Liver (tissue), 9 donors: ENCODE data around the gene VDR. TPM values are rescaled to one million over a fixed set of nuclear protein-coding genes. Genes with fewer than 3 reads are reported as not detected.
"Not testable (repeated sequence)": the region's sequence is repeated elsewhere in the genome, so short reads cannot be mapped to it uniquely, and the experiment has no call there.

Source experiments
- DNase-seq: peaks from one replicate; pipeline ENCODE4 v3.0.0-alpha.2; 2017; ENCODE audit warnings: low spot score
- H3K27ac ChIP-seq, 2 donors: one replicate each; pipeline ENCODE4 v1.7.0; 2013; ENCODE audit warnings: inconsistent platforms in 2 of 2, low read length in 2 of 2, control low read depth in 1 of 2, low read depth in 1 of 2, mild to moderate bottlenecking in 1 of 2
- H3K27me3 ChIP-seq, 4 donors: one replicate each; pipeline versions ENCODE4 v1.6.1 to v1.7.0; 2013; ENCODE audit warnings: low read length in 3 of 4, inconsistent platforms in 1 of 4, mild to moderate bottlenecking in 1 of 4, moderate library complexity in 1 of 4; ENCODE audit not compliant: control insufficient read depth in 4 of 4, insufficient read depth in 4 of 4
- H3K36me3 ChIP-seq, 4 donors: one replicate each; pipeline versions ENCODE4 v1.6.1 to v1.7.0; 2013; ENCODE audit warnings: low read length in 3 of 4, mild to moderate bottlenecking in 3 of 4, low read depth in 1 of 4, moderate library complexity in 1 of 4; ENCODE audit not compliant: control insufficient read depth in 4 of 4, insufficient read depth in 3 of 4
- H3K4me1 ChIP-seq, 4 donors: one replicate each; pipeline versions ENCODE4 v1.6.1 to v1.7.0; 2013; ENCODE audit warnings: low read length in 3 of 4, mild to moderate bottlenecking in 3 of 4, moderate library complexity in 1 of 4; ENCODE audit not compliant: control insufficient read depth in 4 of 4, insufficient read depth in 4 of 4
- H3K4me3 ChIP-seq, 3 donors: one replicate each; pipeline versions ENCODE4 v1.6.1 to v1.7.0; 2013; ENCODE audit warnings: low read length in 3 of 3, control low read depth in 1 of 3, low read depth in 1 of 3, mild to moderate bottlenecking in 1 of 3
- H3K9ac ChIP-seq, 2 donors: one replicate each; pipeline ENCODE4 v1.7.0; 2013; ENCODE audit warnings: low read length in 2 of 2, mild to moderate bottlenecking in 2 of 2, moderate library complexity in 2 of 2, control low read depth in 1 of 2, low read depth in 1 of 2
- H3K9me3 ChIP-seq, 4 donors: one replicate each; pipeline versions ENCODE4 v1.6.1 to v1.7.0; 2013; ENCODE audit warnings: low read length in 3 of 4; ENCODE audit not compliant: control insufficient read depth in 4 of 4
- ATF3 ChIP-seq: IDR thresholded peaks from 2 replicates; pipeline ENCODE4 v1.6.1; 2016; ENCODE audit warnings: antibody characterized with exemption
- FOXA1 ChIP-seq: IDR thresholded peaks from 2 replicates; pipeline ENCODE4 v1.6.1; 2016; ENCODE audit warnings: antibody characterized with exemption
- GABPA ChIP-seq, 2 donors: IDR thresholded peaks in 1 of 2; conservative IDR thresholded peaks in 1 of 2; 2 replicates each; pipeline ENCODE4 v1.6.1; 2016; ENCODE audit warnings: antibody characterized with exemption in 2 of 2, mild to moderate bottlenecking in 1 of 2, moderate library complexity in 1 of 2
- HNF4G ChIP-seq: IDR thresholded peaks from 2 replicates; pipeline ENCODE4 v1.6.1; 2016; ENCODE audit warnings: antibody characterized with exemption
- JUND ChIP-seq, 2 donors: IDR thresholded peaks; 2 replicates each; pipeline ENCODE4 v1.6.1; 2016; ENCODE audit warnings: antibody characterized with exemption in 2 of 2
- NR2F2 ChIP-seq: IDR thresholded peaks from 2 replicates; pipeline ENCODE4 v1.6.1; 2016; ENCODE audit warnings: antibody characterized with exemption
- RXRA ChIP-seq, 2 donors: IDR thresholded peaks; 2 replicates each; pipeline ENCODE4 v1.6.1; 2017 to 2018; ENCODE audit warnings: antibody characterized with exemption in 2 of 2, mild to moderate bottlenecking in 1 of 2
- WGBS: extraction: QIAGEN DNeasy Blood & Tissue Kit; methylation state at CpG from one replicate; pipeline ENCODE4 v1.1.7; 2013; 5-methylcytosine and 5-hydroxymethylcytosine counted together
- polyA plus RNA-seq, 2 donors: library from polyadenylated mRNA; stranded (reverse) in 1 of 2; unstranded in 1 of 2; fragments of 200-250 nt in 1 of 2; fragments of >200 nt in 1 of 2; fragmentation: Nextera tagmentation in 1 of 2; extraction: Ambion mirVana in 1 of 2; gene quantifications; one replicate each; pipeline versions ENCODE4 v1.2.1 to v1.2.3, GENCODE V29; 2013 to 2015
- total RNA-seq, 2 donors: library from RNA; depleted of rRNA; stranded (reverse); fragments of >200 nt; gene quantifications; one replicate each; pipeline ENCODE4 v1.2.3, GENCODE V29; 2014
- donor health status: healthy.
- donor health status: healthy.
- donor health status: healthy.
- donor health status: healthy.
- donor health status: healthy.

Gene VDR
- total and polyA plus RNA-seq, 4 donors: 0.25 to 0.47 (median 0.35) TPM

- H3K27ac ChIP-seq: peak overlapping the region; percentile 82 to 93
- H3K4me1 ChIP-seq: peaks cover 2 to 30% (median 6%) of the 10 kb centered on the region in 4 donors
- H3K9ac ChIP-seq: no peak overlapping the region
- H3K27me3 ChIP-seq: no peaks in the 10 kb centered on the region
- DNase-seq: peak; percentile 66
- peak in 1 of 2 donors; percentile 21 for TF ChIP-seq JUND (IDR thresholded peaks at IDR 0.05)
- TF ChIP-seq ATF3: no peak
- peak overlapping the region in 1 of 3 donors; percentile 7 for H3K4me3 ChIP-seq
- H3K9me3 ChIP-seq: no peaks in the 10 kb centered on the region
- WGBS: 23% methylated on average over 37 of the region's 37 CpGs
- no peaks in the 10 kb centered on the region for H3K36me3 ChIP-seq
Measured at GRCh38 chr12:47812797-47813510, 91.8 kb downstream of the VDR start.

- TF ChIP-seq GABPA (IDR thresholded peaks at IDR 0.05 in 1 of 2, conservative IDR thresholded peaks at IDR 0.05 in 1 of 2) (no peak), NR2F2 (peak; percentile 67), RXRA (IDR thresholded peaks at IDR 0.05) (peak in 1 of 2 donors; percentile 12), JUND (IDR thresholded peaks at IDR 0.05) (no peak)
- Histone ChIP-seq H3K27ac (peak overlapping the region; percentile 48 to 93), H3K4me3 (no peak overlapping the region), H3K9ac (no peak overlapping the region), H3K9me3 (no peaks in the 10 kb centered on the region), H3K36me3 (no peaks in the 10 kb centered on the region), H3K4me1 (peaks cover 2 to 26% (median 7%) of the 10 kb centered on the region in 4 donors), H3K27me3 (no peaks in the 10 kb centered on the region)
- 76% methylated on average over 14 of the region's 14 CpGs for WGBS
- no peak for DNase-seq
Measured at GRCh38 chr12:47811581-47812484, 93.0 kb downstream of the VDR start.

- Histone ChIP-seq H3K4me3 (no peak overlapping the region), H3K4me1 (peaks cover 2 to 25% (median 7%) of the 10 kb centered on the region in 4 donors), H3K9me3 (no peaks in the 10 kb centered on the region), H3K27ac (peak overlapping the region; percentile 48 to 93), H3K9ac (no peak overlapping the region), H3K36me3 (no peaks in the 10 kb centered on the region), H3K27me3 (no peaks in the 10 kb centered on the region)
- TF ChIP-seq HNF4G (no peak), FOXA1 (no peak)
- 78% methylated on average over 2 of the region's 2 CpGs for WGBS
- DNase-seq: no peak
Measured at GRCh38 chr12:47811072-47811396, 93.8 kb downstream of the VDR start.

GRCh38 chr12:47809518-47809917 is 95.3 kb downstream of the VDR start:
- not testable (repeated sequence) for DNase-seq, H3K27ac ChIP-seq

More at GRCh38 chr12:47809518-47809917, 95.3 kb downstream of the VDR start:
- H3K4me1 ChIP-seq: peaks cover 2 to 25% (median 7%) of the 10 kb centered on the region in 4 donors
- H3K4me3 ChIP-seq, H3K27me3 ChIP-seq, H3K9ac ChIP-seq, H3K9me3 ChIP-seq, H3K36me3 ChIP-seq: not testable (repeated sequence)
- WGBS: 92% methylated on average over 9 of the region's 9 CpGs
